CD14-positive monocyte (primary cell): ENCODE results near the gene FIGN. TPM values are rescaled to one million over a fixed set of nuclear protein-coding genes. Genes with fewer than 3 reads are reported as not detected.

ENCODE experiments used
- DNase-seq, 3 donors: peaks; one replicate each; pipeline ENCODE4 v3.0.0-alpha.2; 2011 to 2022
- H2AFZ ChIP-seq: 2 replicates; pipeline ENCODE4 v1.6.0; 2012; ENCODE audit warnings: mild to moderate bottlenecking, low read depth, low read length, inconsistent platforms; ENCODE audit not compliant: insufficient read depth, poor library complexity, severe bottlenecking
- H3K27ac ChIP-seq, 2 donors: 1 replicate in 1 of 2; 2 replicates in 1 of 2; pipeline ENCODE4 v1.5.1; 2012 to 2013; ENCODE audit warnings: low read length in 2 of 2, control low read depth in 1 of 2, inconsistent platforms in 1 of 2, low read depth in 1 of 2, mild to moderate bottlenecking in 1 of 2
- H3K27me3 ChIP-seq, 2 donors: one replicate each; pipeline versions ENCODE4 v1.6.0 to v1.6.1; 2011 to 2013; ENCODE audit warnings: low read length in 2 of 2; ENCODE audit not compliant: control insufficient read depth in 2 of 2, insufficient read depth in 2 of 2
- H3K36me3 ChIP-seq, 2 donors: replicated peaks in 1 of 2; 1 replicate in 1 of 2; 2 replicates in 1 of 2; pipeline versions ENCODE4 v1.5.1 to v1.6.1; 2012 to 2013; ENCODE audit warnings: low read length in 2 of 2, control low read depth in 1 of 2, inconsistent platforms in 1 of 2, mild to moderate bottlenecking in 1 of 2; ENCODE audit not compliant: insufficient read depth in 2 of 2, control insufficient read depth in 1 of 2
- H3K4me1 ChIP-seq, 2 donors: 1 replicate in 1 of 2; 2 replicates in 1 of 2; pipeline versions ENCODE4 v1.5.1 to v1.6.1; 2012 to 2013; ENCODE audit warnings: low read length in 2 of 2, control low read depth in 1 of 2, inconsistent platforms in 1 of 2, mild to moderate bottlenecking in 1 of 2, moderate library complexity in 1 of 2; ENCODE audit not compliant: insufficient read depth in 2 of 2, control insufficient read depth in 1 of 2
- H3K4me2 ChIP-seq: replicated peaks from 2 replicates; pipeline ENCODE3; 2012; ENCODE audit warnings: low read length, moderate library complexity, mild to moderate bottlenecking; ENCODE audit not compliant: poor library complexity, severe bottlenecking; ENCODE audit errors: extremely low read depth
- H3K4me3 ChIP-seq, 3 experiments: fragments of 200-600 bp in 1 of 3; sonication (generic) in 1 of 3; replicated peaks in 1 of 3; 1 replicate in 2 of 3; 2 replicates in 1 of 3; pipeline ENCODE4 v1.5.1; 2011 to 2013; ENCODE audit warnings: low read length in 3 of 3, mild to moderate bottlenecking in 3 of 3, control low read depth in 2 of 3, low read depth in 2 of 3, inconsistent platforms in 1 of 3, moderate library complexity in 1 of 3
- H3K79me2 ChIP-seq: 2 replicates; pipeline ENCODE4 v1.6.0; 2012; ENCODE audit warnings: mild to moderate bottlenecking, control low read depth, inconsistent platforms, low read length, moderate library complexity; ENCODE audit not compliant: insufficient read depth
- H3K9ac ChIP-seq: 2 replicates; pipeline ENCODE4 v1.6.0; 2017; ENCODE audit warnings: low read length, mild to moderate bottlenecking; ENCODE audit not compliant: insufficient read depth, poor library complexity, severe bottlenecking
- H3K9me3 ChIP-seq, 2 donors: replicated peaks in 1 of 2; 1 replicate in 1 of 2; 2 replicates in 1 of 2; pipeline versions ENCODE4 v1.5.1 to v1.6.1; 2012 to 2013; ENCODE audit warnings: low read length in 2 of 2, control low read depth in 1 of 2; ENCODE audit not compliant: control insufficient read depth in 1 of 2, insufficient read depth in 1 of 2
- H4K20me1 ChIP-seq: 2 replicates; pipeline ENCODE4 v1.6.0; 2012; ENCODE audit warnings: mild to moderate bottlenecking, low read length, control low read depth, moderate library complexity; ENCODE audit not compliant: insufficient read depth
- H3K27ac Mint-ChIP-seq, 7 donors: one replicate each; pipeline ENCODE4 v1.8.0; 2020; ENCODE audit warnings: mild to moderate bottlenecking in 7 of 7, mixed read lengths in 7 of 7, moderate library complexity in 6 of 7, inconsistent platforms in 2 of 7
- H3K27me3 Mint-ChIP-seq, 3 donors: one replicate each; pipeline ENCODE4 v1.8.0; 2021 to 2022; ENCODE audit warnings: low read depth in 3 of 3, mild to moderate bottlenecking in 3 of 3, mixed read lengths in 3 of 3, moderate library complexity in 3 of 3, inconsistent platforms in 1 of 3
- H3K36me3 Mint-ChIP-seq, 2 donors: one replicate each; pipeline ENCODE4 v1.8.0; 2020; ENCODE audit warnings: mixed read lengths in 2 of 2, inconsistent platforms in 1 of 2, mild to moderate bottlenecking in 1 of 2
- H3K4me1 Mint-ChIP-seq: one replicate; pipeline ENCODE4 v1.8.0; 2020; ENCODE audit warnings: mild to moderate bottlenecking, mixed read lengths
- H3K4me3 Mint-ChIP-seq, 2 donors: one replicate each; pipeline ENCODE4 v1.8.0; 2020; ENCODE audit warnings: mild to moderate bottlenecking in 2 of 2, mixed read lengths in 2 of 2, moderate library complexity in 1 of 2
- H3K9me3 Mint-ChIP-seq, 7 donors: one replicate each; pipeline ENCODE4 v1.8.0; 2020 to 2022; ENCODE audit warnings: mixed read lengths in 7 of 7, mild to moderate bottlenecking in 6 of 7, moderate library complexity in 6 of 7, inconsistent platforms in 2 of 7
- WGBS: methylation state at CpG from one replicate; pipeline ENCODE4 v1.1.5; 2013; ENCODE audit warnings: missing lambda C conversion rate; ENCODE audit not compliant: insufficient coverage; 5-methylcytosine and 5-hydroxymethylcytosine counted together
- intact Hi-C, 2 donors: fragments of 100-400 bp; cut with micrococcal nuclease; formaldehyde crosslinking; loops; one replicate each; pipeline versions ENCODE4 v1.15.0 to v1.15.1; 2023
- polyA plus RNA-seq, 3 donors: library from polyadenylated mRNA; depleted of rRNA in 1 of 3; unstranded in 2 of 3; stranded (reverse) in 1 of 3; fragments of 300-500 nt in 2 of 3; fragments of >200 nt in 1 of 3; fragmentation: Illumina TruSeq in 2 of 3; gene quantifications; 1 replicate in 2 of 3; 2 replicates in 1 of 3; pipeline ENCODE4 v1.2.3, GENCODE V29; 2012 to 2021
- TF ChIP-seq, protein P1 (sequence below): fragments of 200-600 bp; IDR thresholded peaks from one replicate; pipeline ENCODE4 v1.8.0; 2022; ENCODE audit warnings: antibody characterized with exemption, mild to moderate bottlenecking

The FIGN gene
- polyA plus RNA-seq, 3 donors, result not detected

DNA sequence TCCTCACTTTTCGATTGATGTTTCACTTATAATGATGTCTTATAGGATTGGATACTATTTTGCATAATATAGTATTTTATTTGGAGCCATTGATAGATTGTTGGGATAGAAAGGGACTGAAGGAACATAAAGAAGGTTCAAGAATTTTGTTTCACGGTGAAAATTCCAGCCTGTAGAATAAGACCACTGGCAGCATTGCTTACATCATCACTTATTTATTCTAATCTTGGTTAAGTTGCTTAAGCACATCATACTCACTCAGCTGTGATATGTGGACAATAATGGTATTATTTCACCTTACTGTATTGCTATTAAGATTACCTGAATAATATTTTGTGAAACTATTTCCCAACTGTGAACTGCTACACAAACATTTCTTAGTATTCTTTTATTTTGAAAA is 118.3 kb downstream of the FIGN start:
- no peak overlapping the region for H3K4me3 ChIP-seq
- H3K4me2 ChIP-seq, result no peak overlapping the region
- no peaks in the 10 kb centered on the region for H3K4me1 Mint-ChIP-seq
- TF ChIP-seq, protein P1, sequence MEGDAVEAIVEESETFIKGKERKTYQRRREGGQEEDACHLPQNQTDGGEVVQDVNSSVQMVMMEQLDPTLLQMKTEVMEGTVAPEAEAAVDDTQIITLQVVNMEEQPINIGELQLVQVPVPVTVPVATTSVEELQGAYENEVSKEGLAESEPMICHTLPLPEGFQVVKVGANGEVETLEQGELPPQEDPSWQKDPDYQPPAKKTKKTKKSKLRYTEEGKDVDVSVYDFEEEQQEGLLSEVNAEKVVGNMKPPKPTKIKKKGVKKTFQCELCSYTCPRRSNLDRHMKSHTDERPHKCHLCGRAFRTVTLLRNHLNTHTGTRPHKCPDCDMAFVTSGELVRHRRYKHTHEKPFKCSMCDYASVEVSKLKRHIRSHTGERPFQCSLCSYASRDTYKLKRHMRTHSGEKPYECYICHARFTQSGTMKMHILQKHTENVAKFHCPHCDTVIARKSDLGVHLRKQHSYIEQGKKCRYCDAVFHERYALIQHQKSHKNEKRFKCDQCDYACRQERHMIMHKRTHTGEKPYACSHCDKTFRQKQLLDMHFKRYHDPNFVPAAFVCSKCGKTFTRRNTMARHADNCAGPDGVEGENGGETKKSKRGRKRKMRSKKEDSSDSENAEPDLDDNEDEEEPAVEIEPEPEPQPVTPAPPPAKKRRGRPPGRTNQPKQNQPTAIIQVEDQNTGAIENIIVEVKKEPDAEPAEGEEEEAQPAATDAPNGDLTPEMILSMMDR, result no peak
- no peaks in the 10 kb centered on the region for H3K27me3 Mint-ChIP-seq
- H3K27me3 ChIP-seq, result no peaks in the 10 kb centered on the region
- intact Hi-C loops, result no loop called here
- H4K20me1 ChIP-seq, result no peaks in the 10 kb centered on the region
- H3K27ac ChIP-seq, result no peak overlapping the region
- H3K9me3 Mint-ChIP-seq, result peaks cover 0 to 3% (median 0%) of the 10 kb centered on the region in 7 donors
- H3K4me3 Mint-ChIP-seq, result no peak overlapping the region
- H3K9ac ChIP-seq, result no peak overlapping the region
- no peak overlapping the region for H2AFZ ChIP-seq
- no peaks in the 10 kb centered on the region for H3K9me3 ChIP-seq
- H3K27ac Mint-ChIP-seq, result no peak overlapping the region
- no peaks in the 10 kb centered on the region for H3K36me3 ChIP-seq
- H3K4me1 ChIP-seq, result no peaks in the 10 kb centered on the region
- no CpG with 5 or more reads among the region's 2 CpGs for WGBS
- H3K79me2 ChIP-seq, result no peaks in the 10 kb centered on the region
- H3K36me3 Mint-ChIP-seq, result no peaks in the 10 kb centered on the region
- DNase-seq, result no peak

DNA sequence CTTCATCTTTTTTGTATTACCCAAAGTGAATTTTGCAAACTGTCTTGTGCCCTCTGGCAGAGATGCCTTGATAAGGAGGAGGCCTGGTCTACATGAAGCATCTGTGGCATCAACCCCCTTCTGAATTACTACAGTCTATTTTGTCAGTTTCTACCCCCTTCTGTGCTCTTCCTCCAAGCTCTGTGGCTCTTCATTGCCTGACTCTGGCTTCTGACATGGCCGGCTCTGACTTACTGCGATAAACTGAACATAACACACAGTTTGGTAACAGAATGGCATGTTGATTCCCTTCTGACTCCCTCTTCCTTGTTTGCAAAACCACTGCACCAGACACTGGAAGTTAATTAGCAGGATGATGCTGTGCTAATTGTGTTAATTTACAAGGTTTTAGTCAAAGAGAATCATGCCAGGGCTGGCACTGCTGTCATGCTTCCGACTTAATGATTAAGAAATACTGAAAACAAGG is 122.5 kb downstream of the FIGN start:
- no peak overlapping the region for H3K4me3 Mint-ChIP-seq
- intact Hi-C loops, result no loop called here

More for the DNA sequence above, 122.5 kb downstream of the FIGN start:
- Histone ChIP-seq H3K9ac (no peak overlapping the region), H2AFZ (no peak overlapping the region), H3K4me3 (no peak overlapping the region), H3K79me2 (no peaks in the 10 kb centered on the region), H3K4me2 (no peak overlapping the region), H4K20me1 (no peaks in the 10 kb centered on the region), H3K9me3 (no peaks in the 10 kb centered on the region), H3K27ac (no peak overlapping the region), H3K27me3 (no peaks in the 10 kb centered on the region), H3K4me1 (no peaks in the 10 kb centered on the region), H3K36me3 (no peaks in the 10 kb centered on the region)
- no CpG with 5 or more reads among the region's 3 CpGs for WGBS
- Mint-ChIP-seq H3K9me3 (peaks cover 0 to 3% (median 0%) of the 10 kb centered on the region in 7 donors), H3K36me3 (no peaks in the 10 kb centered on the region), H3K4me1 (no peaks in the 10 kb centered on the region), H3K27ac (no peak overlapping the region), H3K27me3 (peaks cover 0 to under 1% (median 0%) of the 10 kb centered on the region in 3 donors)
- no peak for DNase-seq
- TF ChIP-seq, protein P1, result no peak
